Ascending aorta (tissue), 2 donors: Measurements from ENCODE around the gene LENEP. TPM values are rescaled to one million over a fixed set of nuclear protein-coding genes. Genes with fewer than 3 reads are reported as not detected.

ENCODE experiments used
- DNase-seq, 2 donors: peaks; one replicate each; pipeline ENCODE4 v3.0.0-alpha.2; 2019; ENCODE audit warnings: low spot score in 2 of 2
- H3K27ac ChIP-seq, 2 donors: fragments of 200-600 bp; sonication (generic); one replicate each; pipeline ENCODE4 v1.5.1; 2016 to 2017; ENCODE audit warnings: mild to moderate bottlenecking in 1 of 2
- H3K27me3 ChIP-seq: fragments of 200-600 bp; sonication (generic); one replicate; pipeline ENCODE4 v1.5.1; 2017
- H3K36me3 ChIP-seq, 2 donors: fragments of 200-600 bp; sonication (generic); one replicate each; pipeline ENCODE4 v1.5.1; 2016
- H3K4me1 ChIP-seq, 2 donors: fragments of 200-600 bp; sonication (generic); one replicate each; pipeline ENCODE4 v1.5.1; 2016 to 2017; ENCODE audit warnings: mild to moderate bottlenecking in 1 of 2
- H3K4me3 ChIP-seq, 2 donors: fragments of 200-600 bp; sonication (generic); one replicate each; pipeline ENCODE4 v1.5.1; 2016 to 2017; ENCODE audit warnings: mild to moderate bottlenecking in 1 of 2
- H3K9me3 ChIP-seq, 2 donors: fragments of 200-600 bp; sonication (generic); one replicate each; pipeline ENCODE4 v1.5.1; 2016
- CTCF ChIP-seq, 3 experiments: fragments of 200-600 bp in 2 of 3; fragments of 450-650 bp in 1 of 3; sonication (generic) in 2 of 3; IDR thresholded peaks; one replicate each; pipeline ENCODE4 v1.5.1; 2016 to 2019; ENCODE audit warnings: antibody characterized with exemption in 3 of 3, mild to moderate bottlenecking in 1 of 3, moderate library complexity in 1 of 3
- intact Hi-C: fragments of 100-400 bp; cut with DNase I; formaldehyde crosslinking; loops from one replicate; pipeline ENCODE4 v1.15.1; 2023
- total RNA-seq: library from RNA; depleted of rRNA; stranded (reverse); fragments of >200 nt; gene quantifications from one replicate; pipeline ENCODE4 v1.1.0, GENCODE V29; 2016

The LENEP gene
- total RNA-seq, 1 donor from 2014 or later = not detected

- peaks cover 17 to 23% of the 10 kb centered on the region in 2 donors for H3K36me3 ChIP-seq
- H3K27me3 ChIP-seq = no peaks in the 10 kb centered on the region
- intact Hi-C loops = loop anchor here (2.0 kb wide), 1 partner anchor 15 kb away; the partner anchor contains the start of gene PBXIP1
- H3K4me3 ChIP-seq = peak overlapping the region; percentile 61 to 82
- H3K4me1 ChIP-seq = peaks cover 22 to 35% of the 10 kb centered on the region in 2 donors
- peak overlapping the region; percentile 95 to 99 for H3K27ac ChIP-seq
- no peaks in the 10 kb centered on the region for H3K9me3 ChIP-seq
- peak in 1 of 2 donors; percentile 87 for DNase-seq
- no peak for TF ChIP-seq CTCF (IDR thresholded peaks at IDR 0.05)
Measured at GRCh38 chr1:154971341-154971998, 21.9 kb upstream of the LENEP start.

GRCh38 chr1:154972213-154972516 is 21.2 kb upstream of the LENEP start:
- Histone ChIP-seq H3K27me3 (no peaks in the 10 kb centered on the region), H3K4me1 (peaks cover 22 to 35% of the 10 kb centered on the region in 2 donors), H3K4me3 (peak overlapping the region; percentile 61 to 82), H3K36me3 (peaks cover 12 to 16% of the 10 kb centered on the region in 2 donors), H3K9me3 (no peaks in the 10 kb centered on the region), H3K27ac (peak overlapping the region; percentile 95 to 99)
- intact Hi-C loops = loop anchor here (1.0 kb wide), 1 partner anchor 35 kb away; no protein-coding TSS in a partner anchor
- TF ChIP-seq CTCF (IDR thresholded peaks at IDR 0.05) = no peak
- no peak for DNase-seq

- intact Hi-C loops = loop anchor here (1.0 kb wide), 1 partner anchor 35 kb away; no protein-coding TSS in a partner anchor
- peak overlapping the region; percentile 61 to 82 for H3K4me3 ChIP-seq
- TF ChIP-seq CTCF (IDR thresholded peaks at IDR 0.05) = no peak
- H3K27ac ChIP-seq = peak overlapping the region; percentile 95 to 99
- H3K4me1 ChIP-seq = peaks cover 22 to 35% of the 10 kb centered on the region in 2 donors
- H3K36me3 ChIP-seq = peaks cover 6 to 11% of the 10 kb centered on the region in 2 donors
- peak; percentile 48 to 95 for DNase-seq
- H3K9me3 ChIP-seq = no peaks in the 10 kb centered on the region
- no peaks in the 10 kb centered on the region for H3K27me3 ChIP-seq
Measured at GRCh38 chr1:154972517-154973343, 20.7 kb upstream of the LENEP start.

GRCh38 chr1:154973344-154974101 is 19.9 kb upstream of the LENEP start:
- peak in 1 of 3 experiments; percentile 26 for TF ChIP-seq CTCF (IDR thresholded peaks at IDR 0.05)
- Histone ChIP-seq H3K27ac (peak overlapping the region; percentile 95 to 99), H3K9me3 (no peaks in the 10 kb centered on the region), H3K4me1 (peaks cover 22 to 35% of the 10 kb centered on the region in 2 donors), H3K36me3 (peaks cover 5 to 8% of the 10 kb centered on the region in 2 donors), H3K4me3 (peak overlapping the region; percentile 61 to 82), H3K27me3 (no peaks in the 10 kb centered on the region)
- intact Hi-C loops = loop anchor here (1.0 to 2.0 kb wide), 3 partner anchors 29 to 77 kb away; partner anchors contain the start of genes ADAM15 and ZBTB7B
- DNase-seq = peak; percentile 92 to 99
